NB4 (cell line): ENCODE measurements around the gene SMAD7.

ENCODE experiments used
- MYC ChIP-seq: IDR thresholded peaks from 2 replicates; pipeline ENCODE4 v1.6.1; 2011; ENCODE audit warnings: low read depth, low read length
- POLR2A ChIP-seq: IDR thresholded peaks from 2 replicates; pipeline ENCODE4 v1.6.1; 2011; ENCODE audit warnings: mild to moderate bottlenecking; ENCODE audit not compliant: insufficient read length; ENCODE audit errors: extremely low read depth
- TF ChIP-seq, protein P1 (sequence below): IDR thresholded peaks from one replicate; pipeline ENCODE4 v1.5.1; 2012; ENCODE audit warnings: low read depth, low read length
- TF ChIP-seq, protein P2 (sequence below): IDR thresholded peaks from 2 replicates; pipeline ENCODE4 v1.6.1; 2011; ENCODE audit warnings: low read depth, low read length

GRCh38 chr18:48896875-48897511 is 53.8 kb downstream of the SMAD7 start:
- TF ChIP-seq, protein P1, sequence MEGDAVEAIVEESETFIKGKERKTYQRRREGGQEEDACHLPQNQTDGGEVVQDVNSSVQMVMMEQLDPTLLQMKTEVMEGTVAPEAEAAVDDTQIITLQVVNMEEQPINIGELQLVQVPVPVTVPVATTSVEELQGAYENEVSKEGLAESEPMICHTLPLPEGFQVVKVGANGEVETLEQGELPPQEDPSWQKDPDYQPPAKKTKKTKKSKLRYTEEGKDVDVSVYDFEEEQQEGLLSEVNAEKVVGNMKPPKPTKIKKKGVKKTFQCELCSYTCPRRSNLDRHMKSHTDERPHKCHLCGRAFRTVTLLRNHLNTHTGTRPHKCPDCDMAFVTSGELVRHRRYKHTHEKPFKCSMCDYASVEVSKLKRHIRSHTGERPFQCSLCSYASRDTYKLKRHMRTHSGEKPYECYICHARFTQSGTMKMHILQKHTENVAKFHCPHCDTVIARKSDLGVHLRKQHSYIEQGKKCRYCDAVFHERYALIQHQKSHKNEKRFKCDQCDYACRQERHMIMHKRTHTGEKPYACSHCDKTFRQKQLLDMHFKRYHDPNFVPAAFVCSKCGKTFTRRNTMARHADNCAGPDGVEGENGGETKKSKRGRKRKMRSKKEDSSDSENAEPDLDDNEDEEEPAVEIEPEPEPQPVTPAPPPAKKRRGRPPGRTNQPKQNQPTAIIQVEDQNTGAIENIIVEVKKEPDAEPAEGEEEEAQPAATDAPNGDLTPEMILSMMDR: peak; percentile 27
- TF ChIP-seq POLR2A (no peak), MYC (no peak; the same call in 1 of the 2 replicates)
- TF ChIP-seq, protein P2, sequence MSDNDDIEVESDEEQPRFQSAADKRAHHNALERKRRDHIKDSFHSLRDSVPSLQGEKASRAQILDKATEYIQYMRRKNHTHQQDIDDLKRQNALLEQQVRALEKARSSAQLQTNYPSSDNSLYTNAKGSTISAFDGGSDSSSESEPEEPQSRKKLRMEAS: no peak
